GM18909 (cell line): ENCODE results near the gene ACAP2.
"Not testable (repeated sequence)": the region's sequence is repeated elsewhere in the genome, so short reads cannot be mapped to it uniquely, and the experiment has no call there.

Experiments
- ATAC-seq: cut with Tn5 transposase; IDR thresholded peaks from one replicate; pipeline ENCODE4 v1.9.1; 2021; ENCODE audit warnings: mild to moderate bottlenecking; ENCODE audit not compliant: unreplicated experiment, poor library complexity

ACAP2 gene

DNA sequence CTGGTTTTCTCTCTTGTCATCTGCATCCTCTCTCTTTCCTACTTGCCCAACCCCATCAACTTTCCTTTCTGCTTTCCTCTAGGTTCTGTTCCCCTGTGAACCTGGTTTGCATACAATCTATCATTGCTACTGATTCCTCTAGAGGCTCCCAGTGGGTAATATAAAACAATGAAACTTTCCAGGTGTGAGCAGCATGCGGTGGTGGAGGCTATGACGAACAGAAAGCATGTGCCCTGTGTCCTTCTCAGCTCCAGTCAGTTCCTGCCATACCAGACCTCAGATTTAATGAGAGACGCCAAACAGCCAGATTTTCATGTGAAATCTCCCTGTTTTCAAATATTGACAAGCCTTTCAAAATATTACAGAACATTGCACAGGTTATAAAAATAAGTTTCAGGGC lies 3.5 kb upstream of the ACAP2 start:
- no peak for ATAC-seq

DNA sequence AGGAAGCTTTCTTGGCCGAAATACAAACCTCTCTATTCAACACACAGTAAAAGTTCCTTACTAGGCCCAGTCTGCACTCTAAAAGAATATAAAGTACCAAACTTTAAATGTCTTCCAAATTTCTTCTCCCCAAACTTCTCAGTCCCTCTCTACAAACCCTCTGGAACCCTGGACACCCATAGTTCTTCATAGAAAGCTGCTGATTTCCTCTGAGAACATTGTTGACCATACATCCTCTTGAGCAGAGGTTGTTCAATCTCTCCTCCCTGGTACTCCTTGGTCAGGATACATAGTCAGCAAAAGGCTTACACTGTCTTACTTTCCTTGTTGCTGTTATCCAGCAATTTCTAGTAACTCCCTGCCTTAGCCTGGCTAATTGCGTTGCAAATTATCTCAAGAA lies 3.1 kb upstream of the ACAP2 start:
- ATAC-seq = no peak

DNA sequence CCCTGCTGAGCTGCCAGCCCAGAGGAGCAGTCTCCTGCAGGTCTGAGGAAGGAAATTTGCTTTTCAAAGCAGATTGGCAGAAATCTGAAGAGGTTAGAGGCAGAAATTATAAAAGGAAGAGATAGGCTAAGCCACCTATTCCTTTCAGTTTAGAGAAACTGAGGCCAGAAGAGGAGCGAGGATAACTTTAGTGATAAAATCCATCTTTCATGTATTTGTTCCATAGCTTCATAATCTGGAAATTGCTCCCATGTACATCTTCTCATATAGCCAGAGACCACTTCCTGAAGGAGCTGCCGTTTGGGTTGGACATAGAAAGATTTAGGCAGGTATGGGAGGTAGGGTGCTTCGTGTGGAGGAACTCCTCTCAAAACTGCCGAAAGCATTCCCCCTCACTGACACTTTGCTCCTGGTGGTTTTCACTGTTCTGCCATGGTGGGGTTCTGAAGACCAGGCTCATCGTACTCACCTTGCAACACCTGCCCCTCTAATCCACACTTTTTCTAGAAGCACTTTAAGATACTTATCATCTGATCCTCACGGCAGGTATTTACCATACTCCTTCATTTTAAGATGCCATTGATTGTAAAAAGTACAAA lies 670 bp upstream of the ACAP2 start:
- ATAC-seq = no peak

DNA sequence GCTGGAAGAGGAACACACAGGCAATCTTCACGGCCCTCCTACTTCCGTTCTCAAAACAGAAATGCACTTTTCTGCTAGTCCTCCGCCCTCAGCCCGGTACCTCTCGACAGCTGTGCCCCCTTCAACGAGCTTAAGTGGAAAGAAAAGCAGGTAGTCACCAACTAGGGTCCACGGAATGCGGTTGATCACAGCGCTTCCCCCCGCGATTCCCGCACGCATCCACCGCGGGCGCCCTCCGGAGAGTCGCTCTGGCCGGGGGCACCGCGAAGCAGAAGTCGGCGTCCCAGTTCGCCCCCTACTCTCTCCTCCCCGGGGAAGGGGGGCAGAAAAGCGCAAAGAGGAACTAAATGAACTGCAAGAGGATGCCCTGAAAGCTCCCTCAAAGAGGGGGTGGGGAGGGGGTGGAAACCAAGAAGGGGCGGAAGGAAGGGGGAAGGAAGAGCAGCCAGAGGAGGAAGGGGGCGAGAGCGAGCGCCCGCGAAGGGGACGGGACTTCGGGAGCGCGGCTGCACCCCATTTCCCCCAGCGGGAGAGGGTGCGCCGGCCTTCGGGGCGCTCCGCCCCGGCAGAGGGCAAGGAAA lies 738 bp downstream of the ACAP2 start:
- peak; percentile 5 for ATAC-seq

DNA sequence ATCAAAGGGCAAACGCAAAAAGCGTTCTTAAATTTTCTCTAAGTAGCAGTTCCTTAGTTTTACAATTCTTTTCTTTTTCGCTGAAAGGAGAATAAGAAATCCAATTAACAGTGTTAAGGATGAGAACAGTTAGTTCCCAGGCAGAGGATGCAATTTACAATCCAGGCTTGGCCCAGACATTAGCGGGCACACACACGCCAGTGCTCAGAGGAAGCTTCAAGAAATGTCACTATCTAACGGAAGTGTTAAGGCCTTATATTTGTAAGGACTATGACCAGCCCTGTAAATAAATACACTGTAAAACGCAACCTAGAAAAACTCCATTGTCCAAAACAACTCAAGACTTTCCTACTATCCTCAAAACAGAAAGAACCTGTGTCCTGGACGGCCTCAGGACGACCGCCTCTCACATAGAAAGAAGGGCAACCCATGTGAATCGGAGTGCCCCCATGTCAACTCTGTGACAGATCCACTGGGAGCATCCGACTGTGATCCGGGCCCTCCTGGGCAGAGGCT lies 1.3 kb downstream of the ACAP2 start:
- ATAC-seq = no peak

DNA sequence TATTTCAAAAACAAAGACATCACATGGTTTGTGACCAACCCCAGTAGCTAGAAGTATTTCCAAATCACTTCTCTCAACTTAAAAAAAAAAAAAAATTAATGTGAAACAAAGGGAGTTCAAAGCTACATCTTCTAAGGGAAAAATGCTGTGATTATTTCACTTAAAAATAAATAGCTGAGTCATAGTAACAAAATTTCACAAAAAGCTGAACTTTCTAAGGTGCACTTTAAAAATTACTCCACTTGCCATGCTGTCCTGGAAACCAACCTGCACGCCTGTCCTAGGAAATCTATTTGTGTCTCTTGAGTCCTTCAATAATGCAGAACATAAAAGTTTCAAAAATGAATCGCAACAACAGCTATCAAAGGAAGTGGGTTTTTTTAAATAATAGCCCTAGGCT lies 1.8 kb downstream of the ACAP2 start:
- ATAC-seq = no peak

DNA sequence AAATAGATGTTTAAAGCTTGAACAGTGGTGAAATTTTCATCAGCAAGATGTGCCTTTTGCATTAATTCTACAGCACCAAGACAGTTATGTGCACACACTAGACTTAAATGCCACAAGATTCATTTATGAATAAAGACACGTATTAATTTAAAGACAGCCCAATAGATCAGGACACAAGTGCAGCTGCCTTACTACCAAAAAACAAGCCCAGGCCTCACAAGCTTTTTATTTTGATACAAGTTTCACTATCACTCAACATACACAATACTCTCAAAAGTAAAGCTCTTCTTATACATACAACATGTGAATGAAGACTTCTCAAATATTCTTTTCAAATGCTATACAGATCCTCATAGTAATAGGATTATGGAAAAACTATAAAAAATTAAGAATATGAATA lies 2.4 kb downstream of the ACAP2 start:
- no peak for ATAC-seq

DNA sequence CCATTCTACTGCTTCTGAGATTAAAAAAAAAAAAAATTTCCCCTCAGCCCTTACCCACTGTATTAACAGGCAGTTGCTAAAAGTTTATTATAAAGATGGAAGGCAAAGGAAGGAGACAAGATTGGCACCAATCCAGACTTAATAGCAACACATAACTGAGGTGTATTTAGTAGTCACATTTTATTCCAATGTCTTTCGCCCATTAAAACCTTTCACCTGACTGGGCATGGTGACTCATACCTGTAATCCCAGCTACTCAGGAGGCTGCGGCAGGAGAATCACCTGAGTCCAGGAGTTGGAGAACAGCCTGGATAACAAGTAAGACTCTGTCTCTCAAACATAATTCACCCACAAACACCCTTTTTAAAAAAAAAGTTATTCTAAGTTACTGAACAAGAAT lies 4.4 kb downstream of the ACAP2 start:
- no peak for ATAC-seq

DNA sequence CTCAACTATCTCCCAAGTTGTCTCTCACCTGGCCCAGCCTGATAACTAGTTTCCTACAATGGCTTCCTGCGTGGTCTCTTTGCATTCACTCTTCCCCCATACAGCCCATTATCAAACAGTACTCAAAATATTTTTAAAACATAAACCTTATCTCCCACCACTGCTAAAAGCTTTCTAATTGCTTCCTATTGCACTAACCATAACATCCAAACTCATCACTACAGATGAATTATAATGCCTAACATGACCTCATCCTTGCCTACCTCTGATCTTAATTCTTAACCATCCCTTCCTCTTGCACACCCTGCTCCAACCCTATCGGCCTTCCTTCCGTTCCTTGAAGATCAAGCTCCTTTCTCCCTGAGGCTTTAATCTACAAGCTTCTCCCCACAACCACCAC lies 17.0 kb downstream of the ACAP2 start:
- no peak for ATAC-seq

DNA sequence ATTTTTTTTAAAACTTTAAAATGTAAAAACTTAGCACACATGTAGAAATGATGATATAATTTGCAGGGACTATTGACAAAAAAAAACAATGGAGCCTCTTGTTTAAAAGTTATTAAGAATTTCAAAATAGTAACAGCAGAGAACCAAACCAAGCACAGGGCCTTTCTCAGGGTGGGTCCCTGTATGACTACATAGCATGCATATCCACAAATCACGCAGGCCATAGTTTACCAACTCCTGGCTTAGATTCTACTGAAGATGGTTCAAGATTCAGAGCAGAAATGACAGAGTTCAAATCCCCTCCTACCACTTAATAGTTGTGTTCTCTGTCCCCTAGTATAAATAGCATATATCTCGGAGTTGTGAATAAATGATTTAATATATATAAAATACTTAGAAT lies 19.0 kb downstream of the ACAP2 start:
- ATAC-seq = no peak

DNA sequence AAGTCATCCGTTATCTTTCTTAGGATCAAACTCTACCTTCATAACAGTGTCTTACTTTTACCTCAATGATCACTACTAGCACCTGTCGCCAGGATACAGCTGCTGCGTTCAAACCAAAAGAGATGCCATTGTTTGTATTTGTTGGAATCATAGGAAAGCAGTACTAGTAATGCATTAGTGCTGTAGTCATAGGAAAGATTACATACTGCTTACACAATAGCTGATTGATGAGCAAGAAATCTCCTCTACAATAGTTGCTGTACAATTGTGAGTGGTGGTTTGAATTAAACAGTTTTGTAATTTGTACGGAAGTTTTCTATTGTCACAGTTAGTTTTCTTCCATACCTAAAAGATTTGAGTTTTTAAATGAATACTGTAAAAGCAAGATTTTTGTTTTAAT lies 21.4 kb downstream of the ACAP2 start:
- no peak for ATAC-seq

DNA sequence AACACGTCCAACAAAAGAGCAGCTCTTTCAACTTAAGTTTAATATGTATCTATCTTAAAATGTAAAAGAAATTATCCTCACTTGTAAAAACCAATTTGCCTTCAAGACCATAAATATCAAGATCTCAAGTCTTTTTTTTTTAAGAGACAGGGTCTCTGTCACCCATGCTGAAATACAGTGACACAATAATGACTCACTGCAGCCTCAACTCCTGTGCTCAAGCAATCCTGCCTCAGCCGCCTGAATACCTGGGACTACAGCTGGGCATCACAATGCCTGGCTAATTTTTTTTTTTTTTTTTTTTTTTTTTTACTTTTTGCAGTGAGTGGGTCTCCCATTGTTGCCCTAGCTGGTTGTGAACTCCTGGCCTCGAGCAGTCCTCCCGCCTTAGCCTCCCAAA lies 26.0 kb downstream of the ACAP2 start:
- no peak for ATAC-seq

DNA sequence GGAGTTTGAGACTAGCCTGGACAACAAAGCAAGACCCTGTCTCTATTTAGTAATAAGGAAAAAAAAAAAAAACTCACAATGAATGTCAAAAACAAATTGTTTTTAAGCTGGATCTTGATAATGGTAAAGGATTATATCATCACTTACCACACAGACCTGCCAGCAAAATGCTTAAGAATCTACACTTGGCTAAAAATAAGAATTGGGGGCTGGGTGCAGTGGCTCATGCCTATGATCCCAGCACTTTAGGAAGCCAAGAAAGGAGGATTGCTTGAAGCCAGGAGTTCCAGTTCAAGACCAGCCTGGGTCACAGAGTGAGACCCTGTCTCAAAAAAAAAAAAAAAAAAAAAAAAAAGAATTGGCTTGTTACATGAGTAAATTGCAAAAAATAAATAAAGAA lies 31.0 kb downstream of the ACAP2 start:
- no peak for ATAC-seq

DNA sequence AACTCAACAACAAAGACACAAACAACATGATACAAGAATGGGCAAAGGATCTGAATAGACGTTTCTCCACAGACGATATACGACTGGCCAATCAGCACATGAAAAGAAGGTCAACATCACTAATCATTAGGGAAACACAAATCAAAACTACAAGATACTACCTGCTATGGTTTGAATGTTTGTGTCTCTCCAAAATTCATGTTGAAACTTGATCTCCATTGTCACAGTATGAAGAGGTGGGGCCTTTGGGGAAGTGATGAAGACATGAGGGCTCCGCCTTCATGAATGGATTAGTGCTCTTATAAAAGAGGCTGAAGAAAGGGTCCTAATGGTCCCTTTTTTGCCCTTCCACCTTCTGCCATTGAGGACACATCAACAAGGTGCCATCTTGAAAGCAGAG lies 32.3 kb downstream of the ACAP2 start:
- no peak for ATAC-seq

DNA sequence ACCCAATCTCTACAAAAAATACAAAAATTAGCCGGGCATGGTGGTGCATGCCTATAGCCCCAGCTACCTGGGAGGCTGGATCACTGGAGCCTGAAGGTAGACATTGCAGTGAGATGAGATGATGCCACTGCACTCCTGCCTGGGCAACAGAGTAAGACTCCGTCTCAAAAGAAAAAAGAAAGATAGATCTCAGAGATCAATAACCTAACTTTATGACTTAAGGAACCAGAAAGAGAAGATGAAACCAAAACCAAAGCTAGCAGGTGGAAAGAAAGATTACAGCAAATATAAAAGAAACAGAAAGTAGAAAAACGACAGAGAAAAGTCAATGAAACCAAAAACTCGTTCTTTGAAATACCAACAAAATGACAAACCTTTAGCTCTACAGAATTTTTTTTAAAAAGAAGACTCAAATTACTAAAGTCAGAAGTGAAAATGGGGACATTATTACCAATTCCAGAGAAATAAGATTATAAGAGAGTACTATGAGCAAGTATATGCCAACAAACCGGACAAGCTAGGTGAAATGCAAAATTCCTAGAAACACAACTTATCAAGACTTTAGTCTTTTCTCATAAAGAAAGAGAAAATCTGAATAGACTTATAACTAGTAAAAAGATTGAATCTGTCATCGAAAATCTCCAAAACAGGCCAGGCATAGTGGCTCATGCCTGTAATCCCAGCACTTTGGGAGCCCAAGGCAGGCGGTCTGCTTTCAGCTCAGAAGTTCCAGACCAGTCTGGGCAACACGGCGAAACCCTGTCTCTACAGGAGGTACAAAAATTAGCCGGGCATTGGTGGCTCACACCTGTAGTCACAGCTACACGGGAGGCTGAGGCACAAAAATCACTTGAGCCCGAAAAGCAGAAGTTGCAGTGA lies 35.0 kb downstream of the ACAP2 start:
- no peak for ATAC-seq

DNA sequence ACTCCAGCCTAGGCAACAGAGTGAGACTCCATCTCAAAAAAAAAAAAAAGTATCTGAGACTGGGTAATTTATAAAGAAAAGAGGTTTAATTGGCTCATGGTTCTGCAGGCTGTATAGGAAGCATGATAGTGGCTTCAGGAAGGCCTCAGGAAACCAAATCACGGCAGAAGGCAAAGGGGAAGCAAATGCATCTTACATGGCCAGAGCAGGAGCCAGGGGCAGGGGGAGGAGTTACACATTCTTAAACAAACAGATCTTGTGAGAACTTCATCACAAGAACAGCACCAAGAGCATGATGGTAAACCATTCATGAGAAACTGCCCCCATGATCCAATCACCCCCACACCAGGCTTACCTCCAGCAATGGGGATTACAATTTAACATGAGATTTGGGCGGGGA lies 37.2 kb downstream of the ACAP2 start:
- no peak for ATAC-seq

DNA sequence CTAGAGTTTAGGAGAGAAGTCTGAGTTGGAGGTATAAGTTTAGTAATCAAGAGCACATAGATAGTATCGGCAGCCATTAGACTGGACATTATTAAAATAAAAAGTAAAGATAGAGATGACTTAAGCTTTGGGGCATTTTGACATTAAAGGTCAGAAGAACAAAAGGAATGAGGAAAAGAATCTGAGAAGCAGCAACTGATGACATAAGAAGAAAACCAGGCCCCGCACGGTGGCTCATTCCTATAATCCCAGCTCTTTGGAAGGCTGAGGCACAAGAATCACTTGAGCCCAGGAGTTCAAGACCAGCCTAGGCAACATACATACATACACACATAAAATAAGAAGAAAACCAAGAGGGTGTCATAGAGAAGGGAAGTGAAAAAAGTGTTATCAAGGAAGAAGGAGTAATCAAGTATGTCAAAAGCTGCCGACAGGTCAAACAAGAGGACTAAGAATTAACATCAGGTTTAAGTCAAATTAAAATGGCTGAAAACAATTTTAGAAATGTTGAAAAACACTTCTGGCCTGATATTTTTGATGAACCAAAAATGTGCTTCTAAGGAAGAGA lies 38.9 kb downstream of the ACAP2 start:
- ATAC-seq = no peak

DNA sequence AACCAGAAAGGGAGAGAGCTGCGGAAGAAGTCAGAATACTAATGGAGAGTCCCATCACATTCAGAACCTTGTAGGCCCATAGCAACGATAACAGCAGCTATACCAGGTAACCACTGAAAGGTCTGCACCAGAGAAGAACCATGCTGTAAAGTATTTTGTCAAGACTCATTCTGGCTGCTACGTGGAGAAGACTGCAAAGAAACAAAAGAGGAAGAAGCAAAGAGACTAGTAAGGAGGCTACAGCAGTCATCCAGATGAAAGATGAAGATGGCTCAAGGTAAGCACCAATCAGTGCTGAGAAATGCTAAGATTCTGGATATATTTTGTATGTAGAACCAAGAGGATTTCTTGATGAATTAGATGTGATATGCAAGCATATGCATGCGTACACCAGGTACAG lies 39.6 kb downstream of the ACAP2 start:
- ATAC-seq = no peak

DNA sequence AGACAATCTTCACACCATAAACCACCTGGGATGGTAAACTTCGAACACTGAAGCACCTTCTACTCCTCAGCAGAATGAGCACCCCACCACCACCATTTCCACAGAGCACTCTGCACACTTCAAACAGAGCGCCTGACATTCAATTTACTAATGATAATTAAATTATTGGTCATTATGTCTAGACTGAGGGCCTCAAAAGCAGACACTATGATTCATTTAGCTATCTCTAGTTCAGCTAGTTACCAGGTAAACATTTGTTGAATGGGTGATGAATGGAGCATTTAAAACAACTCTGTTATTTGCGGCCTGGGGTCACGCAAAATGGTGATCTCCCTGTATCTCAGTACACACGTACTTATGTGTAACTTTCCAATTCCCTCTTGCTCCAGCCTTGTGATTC lies 40.9 kb downstream of the ACAP2 start:
- ATAC-seq = no peak

DNA sequence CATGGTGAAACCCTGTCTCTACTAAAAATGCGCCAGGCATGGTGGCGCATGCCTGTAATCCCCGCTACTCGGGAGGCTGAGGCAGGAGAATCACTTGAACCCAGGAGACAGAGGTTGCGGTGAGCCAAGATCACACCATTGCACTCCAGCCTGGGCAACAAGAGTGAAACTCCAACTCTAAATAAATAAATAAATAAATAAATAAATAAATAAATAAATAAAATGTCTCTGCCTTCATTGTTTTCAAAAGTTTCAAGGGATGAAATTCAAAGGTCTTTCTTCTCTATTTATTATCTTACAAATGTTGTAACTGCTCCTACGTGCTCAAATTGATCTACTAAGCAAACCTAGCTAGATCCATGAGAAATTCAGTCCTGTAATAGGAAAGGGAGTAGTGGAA lies 44.4 kb downstream of the ACAP2 start:
- ATAC-seq = not testable (repeated sequence)

DNA sequence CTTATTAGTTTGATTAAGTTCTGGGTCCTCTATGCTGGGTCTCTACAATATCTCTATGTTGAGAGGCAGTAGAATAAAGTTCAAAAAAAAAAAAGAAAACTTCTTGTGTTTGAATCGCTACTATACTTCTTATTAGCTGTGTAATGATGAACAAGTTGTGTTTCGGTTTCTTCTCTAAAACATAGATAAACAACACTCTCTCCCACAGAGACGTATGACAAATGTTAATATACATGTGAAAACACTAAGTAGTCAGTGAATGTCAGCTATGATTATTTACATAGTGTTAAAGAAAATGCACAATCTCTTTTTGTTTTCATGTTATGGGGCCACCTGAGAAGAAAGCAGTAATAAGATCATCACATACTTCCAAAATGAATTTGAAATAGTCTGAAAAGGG lies 45.3 kb downstream of the ACAP2 start:
- no peak for ATAC-seq
